Renal cortical epithelial cell (primary cell): ENCODE results near the gene ZNF488. TPM values are rescaled to one million over a fixed set of nuclear protein-coding genes. Genes with fewer than 3 reads are reported as not detected.
A peak's percentile ranks its signal among the peaks of the same experiment; 100 is the strongest.

Experiments used
- DNase-seq: peaks from one replicate; pipeline ENCODE4 v3.0.0-alpha.2; 2011; ENCODE audit warnings: low read depth
- total RNA-seq: library from RNA; depleted of rRNA; stranded (reverse); fragments of >200 nt; gene quantifications from 2 replicates; pipeline ENCODE4 v1.2.3, GENCODE V29; 2014

The ZNF488 gene
- total RNA-seq, result 0.17 and 0.25 TPM in 2 replicates

- DNase-seq, result peak; percentile 51
These were observed at the start of gene ZNF488 for GRCh38 chr10:47384148-47384921. Gene ZNF488 (minus strand): TSS chr10:47384293. CDS start chr10:47368829, 15,464 bp downstream.

GRCh38 chr10:47425813-47426419 is 41.8 kb upstream of the ZNF488 start:
- no peak for DNase-seq

- no peak for DNase-seq
These were observed 40.1 kb upstream of the ZNF488 start for GRCh38 chr10:47424231-47424630.

- DNase-seq, result peak; percentile 11
These were observed 39.4 kb upstream of the ZNF488 start for GRCh38 chr10:47423476-47423875.

GRCh38 chr10:47421057-47421952 is 37.2 kb upstream of the ZNF488 start:
- DNase-seq, result peak; percentile 34

GRCh38 chr10:47420305-47421056 is 36.4 kb upstream of the ZNF488 start:
- DNase-seq, result no peak

GRCh38 chr10:47419421-47419820 is 35.3 kb upstream of the ZNF488 start:
- DNase-seq, result no peak

- DNase-seq, result no peak
These were observed 34.9 kb upstream of the ZNF488 start for GRCh38 chr10:47418966-47419365.

- DNase-seq, result no peak
These were observed 34.2 kb upstream of the ZNF488 start for GRCh38 chr10:47418321-47418720.

GRCh38 chr10:47416305-47417218 is 32.5 kb upstream of the ZNF488 start:
- DNase-seq, result peak; percentile 23

GRCh38 chr10:47415520-47416304 is 31.6 kb upstream of the ZNF488 start:
- DNase-seq, result no peak

GRCh38 chr10:47414752-47415519 is 30.8 kb upstream of the ZNF488 start:
- DNase-seq, result no peak

GRCh38 chr10:47414227-47414592 is 30.1 kb upstream of the ZNF488 start:
- no peak for DNase-seq

GRCh38 chr10:47413531-47414226 is 29.6 kb upstream of the ZNF488 start:
- DNase-seq, result no peak

- peak; percentile 40 for DNase-seq
These were observed 28.8 kb upstream of the ZNF488 start for GRCh38 chr10:47412869-47413268.

- DNase-seq, result no peak
These were observed 28.2 kb upstream of the ZNF488 start for GRCh38 chr10:47412177-47412730.

GRCh38 chr10:47410862-47411261 is 26.8 kb upstream of the ZNF488 start:
- DNase-seq, result no peak

GRCh38 chr10:47410271-47410670 is 26.2 kb upstream of the ZNF488 start:
- DNase-seq, result peak; percentile 10
